Hepatocyte (in vitro differentiated cells): Measurements from ENCODE around the gene ZFP28.

Source experiments
- CTCF ChIP-seq: fragments of 200-600 bp; sonication (generic); IDR thresholded peaks from 2 replicates; pipeline ENCODE4 v1.5.1; 2016; ENCODE audit warnings: antibody characterized with exemption, mild to moderate bottlenecking; ENCODE audit not compliant: poor library complexity
- EZH2phosphoT487 ChIP-seq: fragments of 200-600 bp; sonication (generic); IDR thresholded peaks from one replicate; pipeline ENCODE4 v1.6.1; 2018; ENCODE audit warnings: antibody characterized with exemption, mild to moderate bottlenecking, low read depth, moderate library complexity; ENCODE audit not compliant: unreplicated experiment, severe bottlenecking

- TF ChIP-seq CTCF (no peak), EZH2phosphoT487 (no peak)
Observed at GRCh38 chr19:56601375-56601774, 62.6 kb downstream of the ZFP28 start.
